Pancreas (tissue), 10 donors: ENCODE data around the gene RPS16. TPM values are rescaled to one million over a fixed set of nuclear protein-coding genes. Genes with fewer than 3 reads are reported as not detected.
A peak's percentile ranks its signal among the peaks of the same experiment; 100 is the strongest.

Experiments
- ATAC-seq, 4 donors: fragments of 200-7000 bp; cut with Tn5 transposase; one replicate each; pipeline versions ENCODE4 v1.8.0 to v1.9.1; 2020; ENCODE audit warnings: mild to moderate bottlenecking in 4 of 4, moderate library complexity in 4 of 4
- DNase-seq, 6 donors: peaks; one replicate each; pipeline ENCODE4 v3.0.0-alpha.2; 2020
- FAIRE-seq: peaks from 2 replicates; lab custom pipeline; 2012; peaks lifted over from hg19 to GRCh38; lab: Jason Lieb, UNC
- H3K27ac ChIP-seq, 4 donors: fragments of 200-600 bp; sonication (generic); 1 replicate in 3 of 4; 2 replicates in 1 of 4; pipeline versions ENCODE4 v1.5.0 to v1.8.0; 2020
- H3K27me3 ChIP-seq, 4 donors: fragments of 200-600 bp; one replicate each; pipeline ENCODE4 v1.8.0; 2021
- H3K36me3 ChIP-seq, 3 donors: fragments of 200-600 bp; sonication (generic) in 1 of 3; one replicate each; pipeline versions ENCODE4 v1.5.0 to v1.8.0; 2020 to 2021
- H3K4me1 ChIP-seq, 3 donors: fragments of 200-600 bp; one replicate each; pipeline ENCODE4 v1.8.0; 2021
- H3K4me3 ChIP-seq, 4 donors: fragments of 200-600 bp; sonication (generic) in 2 of 4; one replicate each; pipeline versions ENCODE4 v1.5.0 to v1.8.0; 2020 to 2021
- H3K9me3 ChIP-seq, 4 donors: fragments of 200-600 bp; one replicate each; pipeline ENCODE4 v1.8.0; 2021
- CTCF ChIP-seq, 4 donors: fragments of 200-600 bp; sonication (generic) in 3 of 4; IDR thresholded peaks; one replicate each; pipeline versions ENCODE4 v1.5.0 to v1.8.0; 2021; ENCODE audit warnings: antibody characterized with exemption in 4 of 4
- WGBS, 2 donors: extraction: QIAGEN DNeasy Blood & Tissue Kit; methylation state at CpG; one replicate each; pipeline ENCODE4 v1.1.7; 2013; 5-methylcytosine and 5-hydroxymethylcytosine counted together
- intact Hi-C, 3 donors: fragments of 100-400 bp; cut with DNase I; formaldehyde crosslinking; loops; one replicate each; pipeline versions ENCODE4 v1.11.1 to v1.14.2; 2022
- microRNA-seq, 2 donors: library from miRNA; unstranded; fragments of <30 nt; microRNA quantifications; one replicate each; pipeline versions ENCODE4 to v1.1.0, GENCODE V29; 2019 to 2020
- polyA plus RNA-seq, 2 donors: library from polyadenylated mRNA; stranded (reverse); fragments of 200-250 nt; gene quantifications; one replicate each; pipeline ENCODE4 v1.2.3, GENCODE V29; 2013
- total RNA-seq, 6 donors: library from RNA; stranded (reverse); fragmentation: NEBNext Ultra II Directional in 4 of 6; extraction: Animal tissue kit (Norgen Biotek cat#: 25700) in 4 of 6; gene quantifications; one replicate each; pipeline versions ENCODE4 v1.2.1 to v1.2.4, GENCODE V29; 2021 to 2023
- donor health status: healthy with polysubstance abuse.
- donor health status: DM: no; HTN: no; CAD: no; lungs with moderate emphysema.
- donor health status: DM: no; HTN: no; CAD: no.
- donor health status: control.
- donor health status: control.
- donor health status: Bipolar disorder and iron deficiency.
- donor health status: DM: yes; HTN: yes; CAD: no.
- donor health status: DM: no; HTN: no; CAD: no.
- donor health status: DM: no; HTN: no; CAD: no.
- donor health status: DM: yes; HTN: yes; CAD: no.

RPS16 gene
- total and polyA plus RNA-seq, 8 donors = 920 to 1,759 (median 1,249) TPM

- 68 to 85% methylated on average over 5 of the region's 5 CpGs for WGBS, 2 donors
- Histone ChIP-seq H3K27me3 (no peaks in the 10 kb centered on the region), H3K36me3 (peaks cover 0 to 31% (median 10%) of the 10 kb centered on the region in 3 donors), H3K27ac (no peak overlapping the region), H3K4me1 (peaks cover 0 to 8% (median 4%) of the 10 kb centered on the region in 3 donors), H3K4me3 (no peak overlapping the region), H3K9me3 (no peaks in the 10 kb centered on the region)
- ATAC-seq (no peak), FAIRE-seq (no peak), DNase-seq (peak in 1 of 6 donors; percentile 13)
- no peak for TF ChIP-seq CTCF (IDR thresholded peaks at IDR 0.05)
- intact Hi-C loops = no loop called here
Observed at GRCh38 chr19:39388657-39389056, 47.1 kb downstream of the RPS16 start.

GRCh38 chr19:39386557-39386956, 49.2 kb downstream of the RPS16 start:
- Histone ChIP-seq H3K4me3 (no peak overlapping the region), H3K9me3 (no peaks in the 10 kb centered on the region), H3K36me3 (peaks cover 0 to 38% (median 10%) of the 10 kb centered on the region in 3 donors), H3K27me3 (no peaks in the 10 kb centered on the region), H3K4me1 (no peaks in the 10 kb centered on the region), H3K27ac (no peak overlapping the region)
- DNase-seq (no peak), ATAC-seq (no peak), FAIRE-seq (no peak)
- intact Hi-C loops = no loop called here
- WGBS, 2 donors = 84 to 87% methylated on average over 6 to 7 of the region's 7 CpGs
- TF ChIP-seq CTCF (IDR thresholded peaks at IDR 0.05) = no peak

GRCh38 chr19:39385629-39386411, 49.9 kb downstream of the RPS16 start:
- FAIRE-seq (no peak), ATAC-seq (no peak), DNase-seq (peak in 1 of 6 donors; percentile 45)
- Histone ChIP-seq H3K4me3 (no peak overlapping the region), H3K9me3 (no peaks in the 10 kb centered on the region), H3K27me3 (no peaks in the 10 kb centered on the region), H3K4me1 (no peaks in the 10 kb centered on the region), H3K36me3 (peaks cover 0 to 45% (median 16%) of the 10 kb centered on the region in 3 donors), H3K27ac (no peak overlapping the region)
- TF ChIP-seq CTCF (IDR thresholded peaks at IDR 0.05) = no peak
- WGBS, 2 donors = 82 to 83% methylated on average over 20 of the region's 20 CpGs
- intact Hi-C loops = no loop called here

- intact Hi-C loops = no loop called here
- Histone ChIP-seq H3K27ac (no peak overlapping the region), H3K9me3 (no peaks in the 10 kb centered on the region), H3K4me1 (no peaks in the 10 kb centered on the region), H3K4me3 (no peak overlapping the region), H3K36me3 (peaks cover 0 to 53% (median 21%) of the 10 kb centered on the region in 3 donors), H3K27me3 (no peaks in the 10 kb centered on the region)
- peak in 2 of 6 donors; percentile 38 to 40 for DNase-seq
- no peak for ATAC-seq
- TF ChIP-seq CTCF (IDR thresholded peaks at IDR 0.05) = no peak
- FAIRE-seq = no peak
- 73 to 75% methylated on average over 8 to 9 of the region's 9 CpGs for WGBS, 2 donors
Observed at GRCh38 chr19:39384839-39385568, 50.7 kb downstream of the RPS16 start.

Small RNA genes within 50 kb of the gene (microRNA-seq; reads per million reads assigned to microRNA genes)
- 0 to 0.88 reads per million in 2 donors for gene MIR4530

Other genes with a start within 250 kb of the RPS16 start
- 1 to 10 TPM; 1.6 to 8.5 (median 4.1) TPM for gene NCCRP1, start 239.0 kb downstream of the RPS16 start, total RNA-seq
- gene NCCRP1, start 239.0 kb downstream of the RPS16 start, polyA plus RNA-seq = 1 to 10 TPM in 1 of 2 donors, under 1 TPM in 1; 0.96 to 1.7 TPM
- 1,000 to 10,000 TPM; 1,282 to 3,883 (median 2,778) TPM for gene SYCN, start 231.7 kb downstream of the RPS16 start, total RNA-seq
- 1,000 to 10,000 TPM; 1,825 to 2,558 TPM for gene SYCN, start 231.7 kb downstream of the RPS16 start, polyA plus RNA-seq
- not detected for gene IFNL3, start 190.9 kb downstream of the RPS16 start, total RNA-seq
- gene IFNL3, start 190.9 kb downstream of the RPS16 start, polyA plus RNA-seq = not detected
- gene IFNL4, start 187.1 kb downstream of the RPS16 start, total RNA-seq = not detected
- under 1 TPM in 1 of 2 donors, not detected in 1; 0.09 TPM for gene IFNL4, start 187.1 kb downstream of the RPS16 start, polyA plus RNA-seq
- gene IFNL2, start 167.6 kb downstream of the RPS16 start, total RNA-seq = not detected
- gene IFNL2, start 167.6 kb downstream of the RPS16 start, polyA plus RNA-seq = not detected
- not detected for gene IFNL1, start 139.5 kb downstream of the RPS16 start, total RNA-seq
- gene IFNL1, start 139.5 kb downstream of the RPS16 start, polyA plus RNA-seq = not detected
- 1 to 10 TPM; 1.7 to 2.3 (median 2.2) TPM for gene LRFN1, start 115.1 kb downstream of the RPS16 start, total RNA-seq
- 1 to 10 TPM in 1 of 2 donors, under 1 TPM in 1; 0.77 to 1.6 TPM for gene LRFN1, start 115.1 kb downstream of the RPS16 start, polyA plus RNA-seq
- 10 to 100 TPM in 2 of 6 donors, 1 to 10 TPM in 4; 1.7 to 17.3 (median 5.9) TPM for gene GMFG, start 99.9 kb downstream of the RPS16 start, total RNA-seq
- gene GMFG, start 99.9 kb downstream of the RPS16 start, polyA plus RNA-seq = 10 to 100 TPM; 16.1 to 17.3 TPM
- 10 to 100 TPM; 24.1 to 46.4 (median 30.8) TPM for gene SAMD4B, start 93.5 kb downstream of the RPS16 start, total RNA-seq
- gene SAMD4B, start 93.5 kb downstream of the RPS16 start, polyA plus RNA-seq = 100 to 1,000 TPM; 103 to 106 TPM
- 10 to 100 TPM; 11.3 to 17.7 (median 14.6) TPM for gene PAF1, start 44.8 kb downstream of the RPS16 start, total RNA-seq
- gene PAF1, start 44.8 kb downstream of the RPS16 start, polyA plus RNA-seq = 10 to 100 TPM; 28.1 to 41.1 TPM
- 10 to 100 TPM; 15.2 to 23.9 (median 17.5) TPM for gene MED29, start 44.6 kb downstream of the RPS16 start, total RNA-seq
- gene MED29, start 44.6 kb downstream of the RPS16 start, polyA plus RNA-seq = 10 to 100 TPM; 13.2 to 21.0 TPM
- gene ZFP36, start 29.1 kb downstream of the RPS16 start, total RNA-seq = 10 to 100 TPM; 20.2 to 45.6 (median 31.9) TPM
- 100 to 1,000 TPM; 104 to 151 TPM for gene ZFP36, start 29.1 kb downstream of the RPS16 start, polyA plus RNA-seq
- gene PLEKHG2, start 23.3 kb downstream of the RPS16 start, total RNA-seq = 10 to 100 TPM in 1 of 6 donors, 1 to 10 TPM in 5; 3.1 to 15.0 (median 7.8) TPM
- gene PLEKHG2, start 23.3 kb downstream of the RPS16 start, polyA plus RNA-seq = 10 to 100 TPM in 1 of 2 donors, 1 to 10 TPM in 1; 6.8 to 12.8 TPM
- 10 to 100 TPM; 49.3 to 69.6 (median 54.0) TPM for gene SUPT5H, start 9.6 kb upstream of the RPS16 start, total RNA-seq
- gene SUPT5H, start 9.6 kb upstream of the RPS16 start, polyA plus RNA-seq = 100 to 1,000 TPM; 172 to 229 TPM
- 10 to 100 TPM; 15.2 to 27.5 (median 21.3) TPM for gene TIMM50, start 44.9 kb upstream of the RPS16 start, total RNA-seq
- 10 to 100 TPM; 38.6 to 40.4 TPM for gene TIMM50, start 44.9 kb upstream of the RPS16 start, polyA plus RNA-seq
- gene DLL3, start 63.0 kb upstream of the RPS16 start, total RNA-seq = under 1 TPM in 1 of 6 donors, not detected in 5; 0.13 TPM
- gene DLL3, start 63.0 kb upstream of the RPS16 start, polyA plus RNA-seq = under 1 TPM in 1 of 2 donors, not detected in 1; 0.14 TPM
- gene SELENOV, start 79.2 kb upstream of the RPS16 start, total RNA-seq = not detected
- not detected for gene SELENOV, start 79.2 kb upstream of the RPS16 start, polyA plus RNA-seq
- gene EID2B, start 96.9 kb upstream of the RPS16 start, total RNA-seq = 1 to 10 TPM in 1 of 6 donors, under 1 TPM in 5; 0.63 to 1.1 (median 0.80) TPM
- 1 to 10 TPM; 1.3 to 3.9 TPM for gene EID2B, start 96.9 kb upstream of the RPS16 start, polyA plus RNA-seq
- gene EID2, start 104.2 kb upstream of the RPS16 start, total RNA-seq = 1 to 10 TPM; 3.3 to 7.5 (median 5.2) TPM
- gene EID2, start 104.2 kb upstream of the RPS16 start, polyA plus RNA-seq = 10 to 100 TPM in 1 of 2 donors, 1 to 10 TPM in 1; 6.7 to 10.8 TPM
- not detected for gene LGALS13, start 166.6 kb upstream of the RPS16 start, total RNA-seq
- not detected for gene LGALS13, start 166.6 kb upstream of the RPS16 start, polyA plus RNA-seq
- gene LGALS16, start 220.0 kb upstream of the RPS16 start, total RNA-seq = not detected
- not detected for gene LGALS16, start 220.0 kb upstream of the RPS16 start, polyA plus RNA-seq